CD4-positive, alpha-beta T cell treated with Interleukin-12 subunit alpha and Interleukin-12 subunit beta, for 1 hour (primary cell): Measurements from ENCODE around the gene ARHGAP22.

Source experiments
- DNase-seq: peaks from one replicate; pipeline ENCODE4 v3.0.0-alpha.2; 2020

Gene ARHGAP22

DNA sequence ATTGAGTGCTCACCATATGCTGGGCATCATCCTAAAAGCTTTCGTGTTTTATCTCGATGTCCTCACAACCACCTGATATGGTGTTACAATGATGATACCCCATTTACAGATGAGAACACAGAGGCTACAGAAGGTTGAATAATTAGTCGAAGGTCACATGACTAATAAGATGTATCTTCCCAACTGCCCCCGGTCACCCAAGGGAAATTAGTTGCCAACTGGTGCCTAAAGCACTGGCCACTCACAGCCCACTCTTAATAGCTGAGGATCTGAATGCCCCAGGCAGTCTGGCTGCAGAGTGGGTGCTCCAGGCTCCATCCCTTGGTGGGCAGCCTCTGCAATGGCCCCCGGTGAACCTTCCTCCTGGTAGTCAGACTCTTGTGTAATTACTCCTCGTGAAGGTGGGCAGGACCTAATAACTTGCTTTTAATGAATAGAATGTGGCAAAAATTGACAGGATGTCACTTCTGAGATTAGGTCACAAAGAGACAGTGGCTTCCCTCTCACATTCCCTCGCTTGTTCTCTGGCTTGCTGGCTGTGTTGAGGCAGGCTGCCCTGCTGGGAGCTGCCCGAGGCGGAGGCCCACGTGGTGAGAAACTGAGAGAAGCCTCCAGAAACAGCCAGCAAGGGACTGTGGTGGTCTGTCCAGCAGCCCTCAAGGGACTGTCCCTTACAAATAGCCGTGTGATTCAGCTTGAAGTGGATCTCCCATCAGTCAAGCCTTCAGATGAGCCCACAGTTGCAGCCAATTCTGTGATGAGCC lies 109.4 kb downstream of the ARHGAP22 start:
- no peak for DNase-seq

DNA sequence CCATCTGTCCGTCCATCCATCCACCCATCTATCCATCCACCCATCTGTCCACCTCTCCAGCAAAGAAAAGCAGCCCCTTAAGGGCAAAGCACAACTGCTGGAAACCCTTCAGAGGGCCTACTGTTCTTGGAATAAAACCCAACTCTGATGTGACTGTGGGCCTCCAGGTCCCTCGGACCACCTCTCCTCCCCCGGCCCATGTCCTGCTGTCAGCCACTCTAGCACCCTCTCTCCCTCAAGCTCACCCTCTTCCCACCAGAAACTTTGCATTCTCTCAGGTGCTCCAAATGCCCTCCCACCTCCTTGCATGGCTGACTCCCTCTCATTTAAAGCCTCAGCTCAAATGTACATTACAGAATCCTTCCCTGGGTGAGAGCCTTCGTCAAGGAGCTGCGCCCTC lies 110.3 kb downstream of the ARHGAP22 start:
- DNase-seq = no peak

DNA sequence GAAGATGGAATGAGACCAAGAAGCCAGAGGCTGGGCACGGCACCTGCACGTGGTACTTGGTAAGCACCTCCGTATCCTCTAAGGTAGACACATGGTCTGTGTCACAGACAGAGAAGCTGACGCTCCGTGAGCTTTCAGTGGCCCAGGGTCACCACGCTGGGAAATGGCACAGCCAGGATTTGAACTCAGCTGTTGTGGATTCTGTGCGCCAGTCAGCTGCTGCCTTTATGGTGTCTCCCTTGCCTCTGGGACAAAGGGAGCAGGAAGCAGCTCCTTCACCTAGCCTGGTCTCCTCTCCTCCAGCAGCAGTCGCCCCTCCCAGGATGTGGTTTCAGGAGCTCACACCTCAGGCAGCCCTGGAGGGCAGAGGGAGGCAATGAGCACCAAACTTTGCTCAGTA lies 110.8 kb downstream of the ARHGAP22 start:
- no peak for DNase-seq

DNA sequence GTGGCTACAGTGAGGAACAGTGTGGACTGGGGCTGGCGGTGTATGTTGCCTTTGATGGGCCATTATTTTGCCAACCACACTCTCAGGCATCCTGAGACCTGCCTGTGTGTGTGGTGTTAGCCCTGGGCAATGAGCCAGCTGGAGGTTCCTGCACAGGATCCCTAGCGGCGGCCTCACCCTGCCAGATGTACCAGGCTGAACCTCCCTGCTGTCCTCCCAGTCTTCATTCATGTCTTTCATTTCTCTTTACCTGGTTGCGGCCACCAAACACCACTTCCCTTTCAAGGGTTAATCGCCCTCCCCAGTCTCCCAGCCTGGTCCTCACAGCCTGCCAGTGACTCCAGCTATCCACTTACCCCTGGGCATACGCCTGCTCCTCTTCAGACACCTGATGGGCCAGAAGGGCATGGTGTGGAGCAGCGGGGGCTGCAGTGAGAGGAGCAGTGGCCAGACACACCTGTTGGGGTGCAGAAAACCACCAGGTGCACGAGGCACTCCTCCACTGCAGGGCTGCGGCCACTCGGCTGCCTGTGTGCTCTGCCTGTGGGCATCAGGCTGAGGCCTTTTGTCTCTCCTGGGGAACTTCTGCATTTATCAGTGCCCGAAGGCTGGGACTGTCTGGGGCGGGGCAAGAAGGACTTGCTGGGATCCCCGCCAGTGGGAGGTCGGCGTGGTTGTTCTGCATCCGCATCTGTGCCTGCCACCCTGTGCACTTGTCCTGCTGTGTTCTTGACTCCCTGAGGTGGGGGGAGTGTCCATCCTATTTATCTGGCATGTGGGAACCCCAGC lies 111.6 kb downstream of the ARHGAP22 start:
- no peak for DNase-seq

DNA sequence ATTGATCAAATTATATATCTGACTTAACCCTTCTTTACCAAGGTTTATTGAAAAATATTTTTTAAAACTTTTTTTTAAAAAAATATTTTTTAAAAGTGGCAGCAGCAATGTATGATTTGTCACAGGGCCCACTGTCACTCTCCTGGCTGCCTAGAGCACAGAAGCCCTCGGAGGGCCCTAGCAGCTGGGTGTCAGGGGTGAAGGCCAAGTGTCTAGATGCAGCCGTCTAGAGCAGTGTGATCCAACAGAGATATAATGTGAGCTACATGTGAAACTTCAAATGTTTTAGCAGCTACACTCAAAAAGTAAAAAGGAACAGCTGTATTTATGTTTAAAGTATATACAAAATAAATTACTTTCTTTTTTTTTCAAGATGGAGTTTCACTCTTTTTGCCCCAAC lies 112.7 kb downstream of the ARHGAP22 start:
- DNase-seq = no peak

DNA sequence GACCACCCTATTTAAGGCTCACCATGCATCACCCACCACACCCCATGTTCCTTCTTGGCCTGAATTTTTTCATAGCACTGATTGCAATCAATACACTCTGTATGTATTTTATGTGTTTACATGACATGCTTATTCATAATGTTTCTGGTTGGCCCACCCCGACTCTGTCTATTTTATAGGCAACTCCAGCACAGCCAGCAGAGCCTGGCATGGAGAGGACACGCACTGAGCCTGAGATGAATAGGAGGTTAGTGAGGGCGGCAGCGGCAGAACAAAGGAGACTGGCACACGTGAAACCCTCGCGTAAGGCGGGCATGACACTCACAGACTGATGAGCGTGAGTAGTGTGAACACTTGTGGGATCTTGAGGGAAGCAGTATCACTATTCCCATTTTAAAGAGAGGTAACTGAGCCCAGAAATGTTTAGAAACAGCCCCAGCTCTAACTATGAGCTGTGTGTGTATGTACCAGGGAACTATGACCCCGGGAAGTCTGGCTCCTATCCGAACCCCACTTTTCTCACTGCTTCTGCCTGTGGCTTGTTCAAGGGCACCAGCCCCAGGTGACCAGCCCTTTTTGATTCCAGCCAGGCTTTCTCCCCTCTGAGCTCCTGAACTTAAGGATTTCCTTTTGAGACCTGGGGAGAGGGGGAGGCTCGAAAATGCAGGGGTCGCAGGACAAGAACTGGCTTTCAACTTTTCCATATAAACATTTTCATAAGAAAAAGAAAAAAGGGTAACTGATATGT lies 113.3 kb downstream of the ARHGAP22 start:
- no peak for DNase-seq

DNA sequence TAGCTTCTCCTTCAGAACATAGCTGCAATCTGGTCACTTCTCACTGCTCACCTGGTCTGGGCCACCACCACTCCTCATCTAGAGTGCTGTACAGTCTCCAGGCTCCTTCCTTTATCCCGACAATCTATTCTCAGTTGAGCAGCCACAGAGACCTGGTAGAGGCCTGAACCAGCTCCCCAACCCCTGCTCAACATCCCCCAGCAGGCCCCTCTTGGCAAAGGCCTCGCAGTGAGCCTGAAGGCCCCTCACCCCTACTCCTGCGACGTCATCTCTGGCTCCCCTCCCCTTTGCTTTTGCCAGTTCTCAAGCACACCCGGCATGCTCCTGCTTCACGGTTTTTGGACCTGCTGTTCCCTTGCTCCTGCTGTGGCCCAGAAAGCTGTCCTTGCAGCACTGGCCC lies 113.9 kb downstream of the ARHGAP22 start:
- DNase-seq = no peak

DNA sequence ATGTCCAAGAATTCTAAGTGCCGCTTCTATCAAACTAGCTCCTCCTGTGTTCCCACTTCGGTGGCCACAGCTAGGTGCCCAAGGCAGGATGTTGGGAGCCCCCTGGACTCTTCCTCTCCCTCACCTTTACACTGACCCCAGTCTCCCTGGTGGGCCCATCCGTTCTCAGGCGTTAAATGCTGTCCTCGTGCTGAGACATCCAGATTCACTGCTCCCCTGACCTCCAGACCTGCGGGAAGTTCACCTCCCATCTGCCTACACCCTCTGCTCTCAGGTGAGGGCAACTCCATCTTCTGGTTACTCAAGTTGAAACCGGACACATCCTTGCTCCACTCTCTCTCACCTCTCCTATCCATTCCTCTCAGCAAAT lies 114.3 kb downstream of the ARHGAP22 start:
- no peak for DNase-seq

DNA sequence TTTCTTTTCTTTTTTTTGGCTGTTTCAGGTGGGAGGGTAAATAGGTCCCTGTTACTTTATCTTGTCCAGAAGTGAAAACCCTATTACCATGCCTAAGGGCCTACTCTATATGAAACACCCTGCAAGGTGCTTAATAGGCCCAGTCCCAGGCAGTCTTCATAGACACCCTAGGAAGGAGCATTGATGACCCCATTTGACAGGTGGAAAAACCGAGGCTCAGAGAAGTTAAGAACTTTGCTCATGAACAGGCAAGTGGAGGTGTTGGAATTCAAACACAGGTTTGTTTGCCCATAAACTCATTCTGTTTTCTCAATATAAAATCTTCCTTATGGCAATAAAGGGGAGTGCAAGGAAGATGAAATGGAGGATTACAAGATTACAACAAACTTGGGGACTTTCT lies 115.8 kb downstream of the ARHGAP22 start:
- DNase-seq = no peak

DNA sequence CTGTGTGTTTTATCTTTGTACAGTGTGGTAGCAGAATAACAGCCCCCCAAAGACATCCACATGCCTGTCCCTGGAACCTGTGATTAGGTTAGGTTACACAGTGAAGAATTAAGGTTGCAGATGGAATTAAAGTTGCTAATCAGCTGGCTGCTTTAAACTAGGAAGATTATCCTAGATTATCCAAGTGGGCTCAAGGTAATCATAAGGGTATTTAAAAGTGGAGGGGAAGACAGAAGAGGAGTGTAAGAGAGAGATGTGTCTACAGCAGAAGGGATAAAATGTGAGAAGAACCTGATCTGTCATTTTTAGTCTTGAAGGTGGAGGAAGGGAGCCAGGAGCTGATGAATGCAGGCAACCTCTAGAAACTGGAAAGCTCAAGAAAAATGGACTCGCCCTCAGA lies 117.6 kb downstream of the ARHGAP22 start:
- DNase-seq = no peak

DNA sequence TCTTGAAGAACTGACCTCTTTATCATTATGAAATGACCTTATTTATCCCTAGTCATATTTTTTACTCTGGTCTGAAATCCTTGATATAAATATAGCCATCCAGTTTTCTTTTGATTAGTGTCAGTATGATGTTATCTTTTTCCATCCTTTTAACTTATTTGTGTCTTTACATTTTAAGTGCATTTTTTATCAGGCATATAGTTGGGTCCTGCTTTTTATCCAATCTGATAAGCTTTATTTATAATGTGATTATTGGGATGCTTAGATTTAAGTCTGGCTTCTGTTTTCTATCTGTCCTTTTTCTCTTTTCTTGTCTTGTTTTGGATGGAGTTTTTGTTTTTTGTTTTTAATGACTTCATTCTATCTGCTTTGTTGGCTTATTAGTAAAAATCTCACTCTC lies 119.2 kb downstream of the ARHGAP22 start:
- no peak for DNase-seq

DNA sequence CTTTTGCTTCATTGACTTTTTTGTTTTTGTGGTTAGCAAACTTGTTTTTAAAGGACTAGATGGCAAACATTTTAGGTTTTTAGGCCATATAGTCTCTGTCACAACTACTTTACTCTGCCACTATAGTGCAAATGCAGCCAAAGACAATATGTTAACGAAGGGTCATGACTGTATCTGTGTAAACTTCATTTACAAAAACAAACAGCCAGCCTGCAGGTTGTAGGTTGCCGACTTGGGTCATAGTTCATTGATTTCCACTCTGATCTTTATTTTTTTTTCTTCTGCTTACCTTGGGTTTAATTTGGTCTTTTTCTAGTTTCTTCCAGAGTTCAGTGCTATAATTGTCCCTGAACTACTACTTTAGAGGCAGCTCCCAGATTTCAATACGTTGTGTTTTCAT lies 120.0 kb downstream of the ARHGAP22 start:
- no peak for DNase-seq

DNA sequence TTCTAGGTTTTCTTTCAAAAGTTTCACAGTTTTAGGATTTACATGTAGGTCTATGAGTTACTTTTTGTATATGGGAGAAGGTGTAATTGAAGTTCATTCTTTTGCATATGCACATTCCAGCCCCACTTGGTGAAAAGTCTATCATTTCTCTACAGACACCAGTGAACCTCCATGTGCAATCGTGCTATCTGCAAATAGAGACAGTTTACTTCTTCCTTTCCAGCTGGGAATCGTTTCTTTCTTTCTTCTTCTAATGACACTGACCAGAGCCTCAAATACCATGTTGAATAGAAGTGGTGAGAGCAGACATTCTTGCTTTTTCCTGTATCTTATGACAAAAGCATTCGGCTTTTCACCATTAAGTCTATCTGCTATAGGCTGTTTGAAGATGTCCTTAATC lies 122.7 kb downstream of the ARHGAP22 start:
- DNase-seq = no peak

DNA sequence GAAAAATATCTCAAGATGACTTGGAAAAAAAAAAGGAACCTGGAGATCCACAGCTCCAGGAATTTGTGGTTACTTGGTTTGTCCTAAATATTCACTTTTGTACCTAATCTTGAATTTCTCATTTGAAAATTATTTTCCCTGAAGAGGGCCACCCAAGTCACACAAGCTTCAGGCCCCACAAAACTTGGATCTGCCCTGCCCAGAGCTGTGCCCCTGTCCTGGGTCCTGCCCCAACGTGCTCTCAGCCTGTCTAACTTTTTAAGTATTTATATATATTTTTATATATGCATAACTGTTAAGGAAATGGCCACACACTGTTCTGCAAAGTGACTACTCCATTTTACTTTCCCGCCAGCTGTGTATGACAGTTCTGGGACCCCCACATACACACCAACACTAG lies 123.5 kb downstream of the ARHGAP22 start:
- no peak for DNase-seq

DNA sequence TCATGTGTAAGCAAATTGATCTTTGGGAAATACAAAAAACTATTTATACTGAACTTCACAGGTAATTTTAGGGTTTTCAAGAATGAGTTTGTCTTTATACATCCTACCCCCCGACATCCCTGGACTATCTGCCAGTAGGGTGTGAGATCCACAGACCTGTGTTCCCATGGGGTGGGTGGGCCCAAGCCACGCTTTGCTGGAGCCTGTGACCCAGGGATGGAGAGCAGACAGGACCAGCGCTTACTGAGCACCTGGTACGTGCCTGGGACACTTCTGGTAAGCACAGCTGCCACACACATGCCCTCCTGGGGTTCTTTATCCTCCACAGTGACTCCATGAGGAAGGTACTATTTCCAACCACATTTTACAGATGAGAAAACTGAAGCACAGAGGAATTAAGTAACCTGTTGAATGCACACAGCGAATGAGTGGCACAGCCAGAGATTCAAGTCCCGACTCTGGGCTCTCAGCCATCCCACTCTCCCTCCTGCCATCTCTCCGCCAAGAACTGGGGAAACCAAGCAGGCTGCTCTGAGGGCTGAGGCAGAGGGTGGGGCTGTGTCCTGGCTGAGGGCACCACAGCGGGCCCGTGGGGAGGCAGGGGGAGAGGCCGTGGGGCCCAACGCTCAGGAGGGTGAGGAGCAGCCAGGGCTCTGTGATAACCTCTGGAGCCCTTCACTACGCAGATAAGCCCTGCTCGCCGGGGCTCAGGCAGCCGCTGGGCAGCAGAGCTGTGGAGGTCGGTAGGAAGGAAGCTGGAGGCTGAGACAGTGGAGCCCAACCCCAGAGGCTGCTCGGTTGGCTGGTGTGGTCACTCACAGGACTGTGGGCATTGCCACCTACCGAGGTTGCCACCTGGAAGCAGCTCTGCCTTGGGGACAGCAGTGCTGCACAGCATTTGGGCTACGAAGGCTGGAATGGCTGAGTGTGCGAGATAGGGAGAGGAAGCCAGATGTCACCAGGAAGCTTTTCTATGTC lies 124.2 kb downstream of the ARHGAP22 start:
- DNase-seq = no peak

DNA sequence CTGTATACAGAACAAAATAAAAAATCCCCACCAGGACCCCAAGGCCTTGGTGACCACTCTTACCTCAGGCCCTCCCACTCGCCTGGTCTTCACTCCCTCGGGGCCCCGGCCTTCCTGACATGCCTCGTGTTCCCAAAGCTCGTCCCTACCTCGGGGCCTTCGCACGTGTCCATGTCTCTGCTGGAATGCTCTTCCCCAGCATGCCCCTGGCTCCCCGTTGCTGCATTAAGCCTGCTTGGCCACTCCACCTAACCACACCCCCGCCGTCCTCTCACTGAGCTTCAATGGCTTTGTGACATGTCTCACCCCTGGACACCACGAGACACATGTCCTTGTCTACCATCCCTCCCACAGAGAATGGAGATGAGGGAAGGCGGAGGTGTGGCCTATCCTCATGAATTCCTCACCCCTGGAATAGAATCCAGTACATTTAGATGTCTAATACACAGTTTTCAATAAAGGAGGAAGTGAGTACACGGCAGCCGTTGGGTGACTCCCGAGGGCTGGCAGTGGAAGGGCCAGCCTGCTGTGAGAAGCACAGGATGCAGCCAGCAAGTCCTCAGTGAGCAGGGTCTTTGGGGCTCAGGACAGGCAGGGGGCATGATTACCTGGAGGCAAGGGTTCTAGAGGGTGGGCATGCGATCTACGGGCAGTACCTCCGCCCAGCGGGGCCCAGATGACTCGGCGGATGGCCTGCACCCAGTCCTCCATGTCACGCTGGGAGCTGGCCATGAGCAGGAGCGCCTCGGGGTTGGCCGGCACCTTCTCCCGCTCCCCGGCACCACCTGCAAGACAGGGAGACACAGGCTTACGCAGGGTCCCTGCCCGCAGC lies 125.7 kb downstream of the ARHGAP22 start:
- DNase-seq = no peak

DNA sequence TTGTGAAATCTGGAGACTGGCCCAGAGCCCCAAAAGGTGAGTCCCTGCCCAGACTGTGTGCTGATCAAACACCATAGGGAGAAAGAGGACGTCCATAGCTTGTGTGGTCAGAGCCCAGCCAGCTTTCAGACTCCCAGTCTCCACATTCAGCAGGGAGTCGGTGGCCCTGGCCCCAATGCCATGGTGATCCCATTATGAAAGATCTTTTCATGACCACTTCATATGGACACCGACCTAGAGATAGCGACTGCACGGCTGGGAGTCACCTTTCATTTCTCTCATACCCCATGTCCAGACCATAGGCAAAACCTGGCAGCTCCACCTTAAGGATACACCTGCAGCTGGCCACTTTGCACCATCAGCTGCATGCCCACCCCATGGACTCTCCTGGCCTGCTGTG lies 126.4 kb downstream of the ARHGAP22 start:
- no peak for DNase-seq

DNA sequence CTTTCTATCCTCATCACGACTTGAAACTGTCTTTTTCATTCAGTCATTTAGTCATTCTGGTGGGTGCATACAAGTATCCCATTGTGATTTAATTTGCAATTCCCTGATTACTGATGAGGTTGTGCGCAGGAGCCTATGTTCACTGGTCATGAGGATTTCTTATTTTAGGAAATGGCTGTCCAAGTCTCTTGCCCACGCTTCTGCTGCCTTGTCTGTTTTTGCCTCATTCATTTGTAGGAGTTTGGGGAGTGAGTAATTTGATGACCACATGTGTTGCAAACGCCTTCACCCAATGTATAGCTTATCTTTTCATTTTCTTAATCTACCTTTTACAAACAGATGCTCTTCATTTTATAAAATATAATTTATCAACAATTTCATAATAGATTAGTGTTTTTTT lies 127.3 kb downstream of the ARHGAP22 start:
- no peak for DNase-seq

DNA sequence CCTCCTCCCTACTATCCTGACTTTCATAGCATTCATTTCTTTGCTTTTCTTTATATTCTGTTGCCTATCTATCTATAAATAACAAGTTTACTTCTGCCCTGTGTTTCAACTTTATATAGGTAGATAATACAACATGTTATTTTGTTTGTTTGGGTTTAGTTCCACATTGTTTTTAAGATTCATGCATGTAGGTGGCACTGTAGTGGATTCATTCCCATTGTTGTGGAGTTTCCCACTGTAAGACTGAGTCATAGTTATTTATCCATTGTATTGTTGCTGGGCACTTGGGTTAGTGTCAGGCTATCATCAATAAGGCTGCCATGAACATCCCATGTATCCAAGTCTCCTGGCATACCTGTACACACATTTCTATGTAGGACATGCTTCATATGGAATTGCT lies 127.7 kb downstream of the ARHGAP22 start:
- DNase-seq = no peak

DNA sequence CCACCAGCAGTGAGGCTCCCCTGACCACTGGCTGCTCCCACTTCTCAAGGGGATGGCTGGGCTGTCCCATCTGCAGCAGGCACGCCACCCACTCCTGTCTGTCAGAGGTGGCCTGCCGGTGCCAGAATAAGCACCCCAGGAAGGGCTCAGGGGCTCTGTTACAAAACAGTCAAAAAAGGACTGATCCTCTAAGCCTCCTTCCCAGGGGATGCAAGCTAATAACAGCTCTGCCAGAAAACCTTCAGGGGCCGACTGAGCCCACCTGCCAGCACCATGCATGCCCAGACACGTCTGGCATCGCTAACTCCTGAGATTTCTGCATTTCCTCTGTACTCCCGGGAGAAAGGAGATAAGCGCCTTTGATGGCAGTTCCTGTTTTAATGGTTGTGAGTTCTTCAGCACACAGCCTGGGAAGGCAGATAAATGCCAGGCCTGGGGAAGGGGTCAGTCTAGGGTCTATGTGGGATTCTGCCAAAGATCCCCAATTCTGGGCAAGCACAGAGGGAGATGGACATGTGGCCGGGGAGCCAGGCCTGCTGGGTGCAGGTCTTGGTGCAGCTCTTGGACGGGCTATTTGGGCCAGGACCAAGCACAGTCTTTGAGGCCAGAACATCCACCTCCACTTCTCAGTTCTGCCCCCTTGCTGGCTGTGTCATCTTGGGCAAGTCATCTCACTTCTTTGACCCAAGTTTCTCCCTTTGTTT lies 128.4 kb downstream of the ARHGAP22 start:
- DNase-seq = no peak

DNA sequence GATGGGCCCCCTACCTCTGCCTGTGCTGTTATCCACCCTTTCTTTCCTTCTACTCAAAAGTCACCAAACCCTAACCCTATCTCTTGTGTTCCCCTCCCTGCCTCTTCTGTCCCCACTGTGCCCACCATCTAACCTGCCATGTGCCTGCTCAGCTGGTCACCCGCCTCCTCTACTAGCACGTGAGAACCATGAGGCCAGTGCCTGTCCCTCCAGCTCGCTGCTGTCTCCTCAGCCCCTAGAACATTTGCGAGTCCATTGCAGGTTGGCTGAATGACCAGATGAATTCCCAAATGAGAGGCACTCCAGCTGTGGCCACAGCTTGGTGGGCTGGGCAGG lies 129.0 kb downstream of the ARHGAP22 start:
- DNase-seq = no peak
